AG04449 (cell line): ENCODE results near the gene OTOP2.

ENCODE experiments used
- CTCF ChIA-PET: fragments of 350-600 bp; formaldehyde crosslinking; extraction: SDS; loops from one replicate; lab custom pipeline; 2021; ENCODE audit warnings: antibody characterized with exemption; lab: Yijun Ruan, JAX
- POLR2A ChIA-PET: fragments of 400-600, 350-600 bp; formaldehyde crosslinking; extraction: SDS; loops from one replicate; lab custom pipeline; 2020; ENCODE audit warnings: antibody characterized with exemption, inconsistent platforms; lab: Yijun Ruan, JAX
- DNase-seq: peaks from one replicate; pipeline ENCODE4 v3.0.0-alpha.2; 2010; ENCODE audit warnings: low read depth, low spot score
- H3K4me3 ChIP-seq: 2 replicates; pipeline ENCODE4 v1.5.1; 2011; ENCODE audit warnings: low read depth, mild to moderate bottlenecking, control low read depth, low read length
- CTCF ChIP-seq: IDR thresholded peaks from one replicate; pipeline ENCODE4 v1.5.1; 2011; ENCODE audit warnings: mild to moderate bottlenecking, moderate library complexity, low read length, control low read depth, inconsistent platforms; ENCODE audit not compliant: insufficient read depth; ENCODE audit errors: missing control alignments

Gene OTOP2

GRCh38 chr17:74922694-74923537 is 1.2 kb upstream of the OTOP2 start, which contains the start of gene USH1G:
TSS of gene USH1G (minus strand) at chr17:74923255. CDS start at chr17:74923073, 182 bp downstream.
- TF ChIP-seq CTCF: no peak
- no peak within 1 kb of the TSS; the same call in 1 of the 2 replicates for H3K4me3 ChIP-seq
- ChIA-PET CTCF (interaction anchor here (0.6 to 8.5 kb wide), 6 partner anchors 12 to 187 kb away, joined by 3 to 109 read pairs (median 4); partner anchors contain the start of genes ARMC7, MRPL58 and OTOP3), POLR2A (no interaction called here)
- no peak for DNase-seq

- peak; percentile 83 for TF ChIP-seq CTCF
- ChIA-PET POLR2A (no interaction called here), CTCF (interaction anchor here (0.8 to 8.5 kb wide), 6 partner anchors 13 to 89 kb away, joined by 3 to 109 read pairs (median 4); partner anchors contain the start of gene MRPL58)
- DNase-seq: no peak
- no peak overlapping the region for H3K4me3 ChIP-seq
Observed at GRCh38 chr17:74923538-74924249, 379 bp upstream of the OTOP2 start.

GRCh38 chr17:74925242-74925641 is 1.2 kb downstream of the OTOP2 start:
- POLR2A ChIA-PET: no interaction called here
- no peak for DNase-seq
- no peak for TF ChIP-seq CTCF
- CTCF ChIA-PET: interaction anchor here (0.8 to 8.5 kb wide), 4 partner anchors 31 to 134 kb away, joined by 3 to 109 read pairs (median 16); partner anchors contain the start of gene MRPL58
- no peak overlapping the region for H3K4me3 ChIP-seq

GRCh38 chr17:74928786-74929185 is 4.7 kb downstream of the OTOP2 start:
- ChIA-PET POLR2A (no interaction called here), CTCF (no interaction called here)
- no peak for TF ChIP-seq CTCF
- DNase-seq: no peak
- H3K4me3 ChIP-seq: no peak overlapping the region

GRCh38 chr17:74930535-74931036 is 6.5 kb downstream of the OTOP2 start:
- CTCF ChIA-PET: no interaction called here
- no peak overlapping the region for H3K4me3 ChIP-seq
- no peak for DNase-seq
- no peak for TF ChIP-seq CTCF
- POLR2A ChIA-PET: no interaction called here
